Measurements from ENCODE around the gene SQSTM1. TPM values are rescaled to one million over a fixed set of nuclear protein-coding genes. Genes with fewer than 3 reads are reported as not detected.
A peak's percentile ranks its signal among the peaks of the same experiment; 100 is the strongest.

The SQSTM1 gene
- total and polyA plus RNA-seq, 4 donors = 152 to 404 (median 345) TPM

GRCh38 chr5:179880848-179881590 is 60.3 kb downstream of the SQSTM1 start:
- Histone ChIP-seq H3K36me3 (ENCODE audit: control insufficient read depth in 1 of 2, insufficient read depth in 2 of 2, low read length in 1 of 2) (peaks cover 0 to 4% of the 10 kb centered on the region in 2 donors), H3K27ac (ENCODE audit: low read depth in 1 of 2, low read length in 2 of 2) (no peak overlapping the region), H3K27me3 (ENCODE audit: control insufficient read depth in 1 of 2, insufficient read depth in 2 of 2, low read length in 1 of 2) (no peaks in the 10 kb centered on the region), H3K9me3 (ENCODE audit: control insufficient read depth, low read length) (no peaks in the 10 kb centered on the region), H3K4me3 (ENCODE audit: low read length in 2 of 2) (no peak overlapping the region), H3K4me1 (ENCODE audit: control insufficient read depth in 1 of 2, insufficient read depth in 2 of 2, low read length in 2 of 2) (no peaks in the 10 kb centered on the region)
- intact Hi-C loops (cut with DNase I) = no loop called here
- ATAC-seq (ENCODE audit: low FRiP score) (no peak), DNase-seq (peak in 1 of 2 donors; percentile 37)
- WGBS, 2 donors = 85 to 86% methylated on average over 25 of the region's 25 CpGs

GRCh38 chr5:179882338-179882737 is 61.6 kb downstream of the SQSTM1 start:
- no peak overlapping the region for H3K27ac ChIP-seq (ENCODE audit: low read depth in 1 of 2, low read length in 2 of 2)
- H3K9me3 ChIP-seq (ENCODE audit: control insufficient read depth, low read length) = no peaks in the 10 kb centered on the region
- H3K27me3 ChIP-seq (ENCODE audit: control insufficient read depth in 1 of 2, insufficient read depth in 2 of 2, low read length in 1 of 2) = no peaks in the 10 kb centered on the region
- intact Hi-C loops (cut with DNase I) = no loop called here
- ATAC-seq (ENCODE audit: low FRiP score) = no peak
- no peaks in the 10 kb centered on the region for H3K4me1 ChIP-seq (ENCODE audit: control insufficient read depth in 1 of 2, insufficient read depth in 2 of 2, low read length in 2 of 2)
- H3K4me3 ChIP-seq (ENCODE audit: low read length in 2 of 2) = no peak overlapping the region
- 90 to 98% methylated on average over 4 of the region's 4 CpGs for WGBS, 2 donors
- H3K36me3 ChIP-seq (ENCODE audit: control insufficient read depth in 1 of 2, insufficient read depth in 2 of 2, low read length in 1 of 2) = peaks cover 0 to 4% of the 10 kb centered on the region in 2 donors
- peak in 1 of 2 donors; percentile 1 for DNase-seq

- ATAC-seq (ENCODE audit: low FRiP score) = no peak
- Histone ChIP-seq H3K27ac (ENCODE audit: low read depth in 1 of 2, low read length in 2 of 2) (no peak overlapping the region), H3K36me3 (ENCODE audit: control insufficient read depth in 1 of 2, insufficient read depth in 2 of 2, low read length in 1 of 2) (peaks cover 0 to 6% of the 10 kb centered on the region in 2 donors), H3K4me3 (ENCODE audit: low read length in 2 of 2) (no peak overlapping the region), H3K4me1 (ENCODE audit: control insufficient read depth in 1 of 2, insufficient read depth in 2 of 2, low read length in 2 of 2) (no peaks in the 10 kb centered on the region), H3K27me3 (ENCODE audit: control insufficient read depth in 1 of 2, insufficient read depth in 2 of 2, low read length in 1 of 2) (no peaks in the 10 kb centered on the region), H3K9me3 (ENCODE audit: control insufficient read depth, low read length) (no peaks in the 10 kb centered on the region)
- 98 to 100% methylated on average over 3 of the region's 3 CpGs for WGBS, 2 donors
- intact Hi-C loops (cut with DNase I) = no loop called here
- no peak for DNase-seq
These were observed 62.5 kb downstream of the SQSTM1 start for GRCh38 chr5:179883163-179883562.

- Histone ChIP-seq H3K9me3 (ENCODE audit: control insufficient read depth, low read length) (no peaks in the 10 kb centered on the region), H3K27me3 (ENCODE audit: control insufficient read depth in 1 of 2, insufficient read depth in 2 of 2, low read length in 1 of 2) (no peaks in the 10 kb centered on the region), H3K4me1 (ENCODE audit: control insufficient read depth in 1 of 2, insufficient read depth in 2 of 2, low read length in 2 of 2) (no peaks in the 10 kb centered on the region), H3K27ac (ENCODE audit: low read depth in 1 of 2, low read length in 2 of 2) (no peak overlapping the region), H3K36me3 (ENCODE audit: control insufficient read depth in 1 of 2, insufficient read depth in 2 of 2, low read length in 1 of 2) (peaks cover 0 to 9% of the 10 kb centered on the region in 2 donors), H3K4me3 (ENCODE audit: low read length in 2 of 2) (no peak overlapping the region)
- intact Hi-C loops (cut with DNase I) = no loop called here
- ATAC-seq (ENCODE audit: low FRiP score) = no peak
- 96 to 97% methylated on average over 13 of the region's 13 CpGs for WGBS, 2 donors
- DNase-seq = peak in 1 of 2 donors; percentile 43
These were observed 64.9 kb downstream of the SQSTM1 start for GRCh38 chr5:179885491-179886090.

DNA sequence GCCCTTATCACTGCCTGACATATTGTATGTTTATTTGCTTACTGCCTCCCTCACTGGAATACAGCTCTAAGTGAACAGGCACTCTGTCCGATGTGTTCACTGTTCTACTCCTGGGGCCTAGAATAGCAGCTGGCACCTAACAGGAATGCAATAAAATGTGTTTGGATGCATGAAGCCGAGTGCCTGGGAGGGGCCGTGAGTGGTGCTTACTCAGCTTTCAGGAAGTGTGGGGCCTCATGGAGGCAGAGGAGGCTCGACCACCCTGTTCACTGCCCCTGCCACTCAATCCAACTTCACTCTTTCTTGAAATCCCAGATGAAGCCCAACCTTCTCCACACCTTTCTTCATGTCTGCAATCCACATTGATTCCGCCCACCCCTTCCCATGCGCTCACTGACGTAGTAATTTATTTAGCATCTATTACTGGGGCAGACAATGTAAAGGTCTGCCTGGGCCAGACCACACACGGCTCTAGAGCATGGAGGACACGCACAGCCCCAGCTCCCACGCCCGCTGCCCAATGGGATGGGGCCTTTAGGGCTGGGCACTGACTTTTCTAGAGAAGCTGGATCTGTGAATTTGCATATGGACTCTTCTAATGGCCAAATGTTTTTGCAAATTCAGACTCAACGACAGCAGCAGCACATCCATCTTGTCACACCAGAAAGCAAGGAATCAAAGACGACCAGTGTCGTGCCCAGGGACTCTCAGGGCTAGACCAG is 65.6 kb downstream of the SQSTM1 start:
- no peaks in the 10 kb centered on the region for H3K4me1 ChIP-seq (ENCODE audit: control insufficient read depth in 1 of 2, insufficient read depth in 2 of 2, low read length in 2 of 2)
- ATAC-seq (ENCODE audit: low FRiP score) (no peak), DNase-seq (no peak)
- H3K9me3 ChIP-seq (ENCODE audit: control insufficient read depth, low read length) = no peaks in the 10 kb centered on the region
- H3K27me3 ChIP-seq (ENCODE audit: control insufficient read depth in 1 of 2, insufficient read depth in 2 of 2, low read length in 1 of 2) = no peaks in the 10 kb centered on the region
- no peak overlapping the region for H3K4me3 ChIP-seq (ENCODE audit: low read length in 2 of 2)
- H3K36me3 ChIP-seq (ENCODE audit: control insufficient read depth in 1 of 2, insufficient read depth in 2 of 2, low read length in 1 of 2) = peaks cover 0 to 15% of the 10 kb centered on the region in 2 donors
- intact Hi-C loops (cut with DNase I) = no loop called here
- WGBS, 2 donors = 81 to 87% methylated on average over 14 of the region's 14 CpGs
- no peak overlapping the region for H3K27ac ChIP-seq (ENCODE audit: low read depth in 1 of 2, low read length in 2 of 2)

DNA sequence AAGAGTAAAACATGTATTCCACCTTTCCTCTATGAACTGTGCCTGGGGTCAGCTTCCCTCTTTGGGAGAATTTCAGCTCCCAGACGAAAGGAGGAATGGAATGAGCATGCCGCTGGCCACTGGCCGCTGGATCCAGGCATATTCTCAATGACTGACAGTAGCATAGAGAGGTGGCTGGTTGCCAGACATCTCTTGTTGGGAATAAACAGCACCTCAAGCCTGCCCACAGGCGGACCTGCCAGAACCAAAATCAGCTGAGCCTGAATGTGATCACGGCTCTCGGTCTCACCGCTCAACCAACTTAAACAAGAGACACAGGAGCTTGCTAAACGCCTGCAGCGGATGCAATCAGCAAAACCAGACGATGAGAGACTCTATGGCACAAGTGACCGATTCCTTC is 66.4 kb downstream of the SQSTM1 start:
- 89 to 92% methylated on average over 11 of the region's 11 CpGs for WGBS, 2 donors
- no peak overlapping the region for H3K4me3 ChIP-seq (ENCODE audit: low read length in 2 of 2)
- no peaks in the 10 kb centered on the region for H3K4me1 ChIP-seq (ENCODE audit: control insufficient read depth in 1 of 2, insufficient read depth in 2 of 2, low read length in 2 of 2)
- H3K27ac ChIP-seq (ENCODE audit: low read depth in 1 of 2, low read length in 2 of 2) = no peak overlapping the region
- intact Hi-C loops (cut with DNase I) = no loop called here
- ATAC-seq (ENCODE audit: low FRiP score) = no peak
- H3K9me3 ChIP-seq (ENCODE audit: control insufficient read depth, low read length) = no peaks in the 10 kb centered on the region
- H3K36me3 ChIP-seq (ENCODE audit: control insufficient read depth in 1 of 2, insufficient read depth in 2 of 2, low read length in 1 of 2) = peaks cover 0 to 18% of the 10 kb centered on the region in 2 donors
- no peaks in the 10 kb centered on the region for H3K27me3 ChIP-seq (ENCODE audit: control insufficient read depth in 1 of 2, insufficient read depth in 2 of 2, low read length in 1 of 2)
- no peak for DNase-seq

Small RNA genes within 50 kb of the gene (microRNA-seq; reads per million reads assigned to microRNA genes)
- 0.99 to 6.0 reads per million in 2 donors for gene MIR1229

Other genes with a start within 250 kb of the SQSTM1 start
- 100 to 1,000 TPM; 523 to 680 TPM for gene HNRNPH1, start 197.2 kb upstream of the SQSTM1 start, total RNA-seq
- gene HNRNPH1, start 197.2 kb upstream of the SQSTM1 start, polyA plus RNA-seq = 100 to 1,000 TPM; 141 to 285 TPM
- not detected for gene CBY3, start 139.9 kb upstream of the SQSTM1 start, total RNA-seq
- gene CBY3, start 139.9 kb upstream of the SQSTM1 start, polyA plus RNA-seq = not detected
- gene CANX, start 121.9 kb upstream of the SQSTM1 start, total RNA-seq = 100 to 1,000 TPM; 511 to 514 TPM
- 100 to 1,000 TPM; 143 to 182 TPM for gene CANX, start 121.9 kb upstream of the SQSTM1 start, polyA plus RNA-seq
- gene MAML1, start 88.1 kb upstream of the SQSTM1 start, total RNA-seq = 10 to 100 TPM; 26.1 to 35.3 TPM
- 10 to 100 TPM in 1 of 2 donors, 1 to 10 TPM in 1; 7.0 to 12.1 TPM for gene MAML1, start 88.1 kb upstream of the SQSTM1 start, polyA plus RNA-seq
- gene LTC4S, start 26.9 kb upstream of the SQSTM1 start, total RNA-seq = 10 to 100 TPM; 16.1 to 34.7 TPM
- gene LTC4S, start 26.9 kb upstream of the SQSTM1 start, polyA plus RNA-seq = 1 to 10 TPM; 6.6 to 9.3 TPM
- 10 to 100 TPM; 56.0 to 78.8 TPM for gene MGAT4B, start 14.0 kb upstream of the SQSTM1 start, total RNA-seq
- 10 to 100 TPM; 74.6 to 77.3 TPM for gene MGAT4B, start 14.0 kb upstream of the SQSTM1 start, polyA plus RNA-seq
- gene MRNIP, start 37.9 kb downstream of the SQSTM1 start, total RNA-seq = 10 to 100 TPM; 22.9 to 46.6 TPM
- gene MRNIP, start 37.9 kb downstream of the SQSTM1 start, polyA plus RNA-seq = 100 to 1,000 TPM in 1 of 2 donors, 10 to 100 TPM in 1; 24.2 to 103 TPM
- gene TBC1D9B, start 87.0 kb downstream of the SQSTM1 start, total RNA-seq = 100 to 1,000 TPM in 1 of 2 donors, 10 to 100 TPM in 1; 90.0 to 120 TPM
- gene TBC1D9B, start 87.0 kb downstream of the SQSTM1 start, polyA plus RNA-seq = 10 to 100 TPM; 32.1 to 60.2 TPM

All from aorta (tissue), 5 donors.